Measurements from ENCODE around the gene KCNH4. TPM values are rescaled to one million over a fixed set of nuclear protein-coding genes. Genes with fewer than 3 reads are reported as not detected.

KCNH4 gene
- total RNA-seq, 6 experiments from 2014 or later, result 0.11 TPM; not detected in 5

DNA sequence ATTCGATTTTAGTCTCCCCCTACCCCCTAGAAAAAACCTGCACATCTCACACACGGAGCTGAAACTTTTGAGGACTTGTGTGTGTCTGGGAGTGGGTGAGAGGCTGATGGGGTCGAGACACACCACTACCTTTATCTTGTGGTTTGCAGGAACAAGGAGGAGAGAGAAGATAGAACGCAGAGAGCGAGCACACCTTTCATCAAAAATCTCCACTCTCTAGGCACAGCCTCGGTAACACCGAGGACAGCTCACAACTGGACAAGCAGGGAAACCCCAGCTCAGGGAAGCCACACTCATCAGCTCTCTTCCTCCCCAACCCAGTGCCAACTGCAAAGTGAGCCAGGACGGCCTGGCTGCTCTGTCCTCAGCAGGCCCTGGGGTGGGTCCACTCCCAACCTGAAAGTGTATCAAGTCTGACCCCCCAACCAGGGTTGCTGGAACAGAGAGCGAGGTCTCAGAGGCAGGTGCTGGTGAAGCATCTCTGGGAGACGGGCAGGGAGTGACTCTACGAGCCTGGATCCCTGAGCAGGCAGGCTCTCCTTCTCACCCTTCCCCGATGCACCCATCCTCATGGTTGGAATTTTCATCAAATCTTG is 18.6 kb upstream of the KCNH4 start:
- no peak for ATAC-seq
- WGBS (ENCODE audit: insufficient coverage, low coverage, low lambda C conversion rate, missing lambda C conversion rate), result 63% methylated on average over 2 of the region's 12 CpGs

DNA sequence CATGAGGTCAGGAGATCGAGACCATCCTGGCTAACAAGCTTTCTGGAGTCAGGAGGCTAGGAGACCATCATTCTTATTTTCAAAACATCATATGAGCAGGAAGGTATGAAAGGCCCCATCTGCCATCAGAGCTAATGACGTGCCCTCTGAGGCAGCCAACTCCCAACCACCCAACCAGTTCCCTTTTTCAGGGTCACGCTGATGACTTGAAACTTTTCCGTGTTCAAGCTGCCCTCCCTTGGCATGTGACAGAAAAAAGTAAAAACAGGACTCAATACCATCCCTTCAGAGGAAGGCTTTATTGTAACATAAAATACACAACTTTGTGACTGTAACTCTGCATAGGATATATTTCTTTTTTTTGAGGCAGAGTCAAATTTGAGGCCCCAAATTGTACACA is 18.0 kb upstream of the KCNH4 start:
- peak in 2 of 4 donors; percentile 5 to 7 for ATAC-seq
- Histone ChIP-seq H3K9me3 (no peaks in the 10 kb centered on the region), H3K4me1 (peaks cover 0 to 20% (median 5%) of the 10 kb centered on the region in 4 donors), H3K36me3 (peaks cover 0 to 3% (median 0%) of the 10 kb centered on the region in 4 donors), H3K27me3 (no peaks in the 10 kb centered on the region), H3K27ac (no peak overlapping the region), H3K4me3 (no peak overlapping the region)
- TF ChIP-seq, protein P1, sequence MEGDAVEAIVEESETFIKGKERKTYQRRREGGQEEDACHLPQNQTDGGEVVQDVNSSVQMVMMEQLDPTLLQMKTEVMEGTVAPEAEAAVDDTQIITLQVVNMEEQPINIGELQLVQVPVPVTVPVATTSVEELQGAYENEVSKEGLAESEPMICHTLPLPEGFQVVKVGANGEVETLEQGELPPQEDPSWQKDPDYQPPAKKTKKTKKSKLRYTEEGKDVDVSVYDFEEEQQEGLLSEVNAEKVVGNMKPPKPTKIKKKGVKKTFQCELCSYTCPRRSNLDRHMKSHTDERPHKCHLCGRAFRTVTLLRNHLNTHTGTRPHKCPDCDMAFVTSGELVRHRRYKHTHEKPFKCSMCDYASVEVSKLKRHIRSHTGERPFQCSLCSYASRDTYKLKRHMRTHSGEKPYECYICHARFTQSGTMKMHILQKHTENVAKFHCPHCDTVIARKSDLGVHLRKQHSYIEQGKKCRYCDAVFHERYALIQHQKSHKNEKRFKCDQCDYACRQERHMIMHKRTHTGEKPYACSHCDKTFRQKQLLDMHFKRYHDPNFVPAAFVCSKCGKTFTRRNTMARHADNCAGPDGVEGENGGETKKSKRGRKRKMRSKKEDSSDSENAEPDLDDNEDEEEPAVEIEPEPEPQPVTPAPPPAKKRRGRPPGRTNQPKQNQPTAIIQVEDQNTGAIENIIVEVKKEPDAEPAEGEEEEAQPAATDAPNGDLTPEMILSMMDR (IDR thresholded peaks at IDR 0.05), result no peak
- no peak for TF ChIP-seq POLR2A (IDR thresholded peaks at IDR 0.05)
- intact Hi-C loops (cut with DNase I), result no loop called here
- WGBS (ENCODE audit: insufficient coverage, low coverage, low lambda C conversion rate, missing lambda C conversion rate), result 75% methylated on average over 4 of the region's 4 CpGs
- no peak for DNase-seq

More for the DNA sequence above, 18.6 kb upstream of the KCNH4 start:
- no peak overlapping the region for H3K4me3 ChIP-seq
- no peaks in the 10 kb centered on the region for H3K27me3 ChIP-seq
- no peak for DNase-seq
- no peaks in the 10 kb centered on the region for H3K9me3 ChIP-seq
- no peak overlapping the region for H3K27ac ChIP-seq
- H3K36me3 ChIP-seq, result peaks cover 0 to 7% (median 1%) of the 10 kb centered on the region in 4 donors
- peaks cover 0 to 19% (median 5%) of the 10 kb centered on the region in 4 donors for H3K4me1 ChIP-seq
- TF ChIP-seq, protein P1 (IDR thresholded peaks at IDR 0.05), result no peak
- no peak for TF ChIP-seq POLR2A (IDR thresholded peaks at IDR 0.05)
- intact Hi-C loops (cut with DNase I), result no loop called here

DNA sequence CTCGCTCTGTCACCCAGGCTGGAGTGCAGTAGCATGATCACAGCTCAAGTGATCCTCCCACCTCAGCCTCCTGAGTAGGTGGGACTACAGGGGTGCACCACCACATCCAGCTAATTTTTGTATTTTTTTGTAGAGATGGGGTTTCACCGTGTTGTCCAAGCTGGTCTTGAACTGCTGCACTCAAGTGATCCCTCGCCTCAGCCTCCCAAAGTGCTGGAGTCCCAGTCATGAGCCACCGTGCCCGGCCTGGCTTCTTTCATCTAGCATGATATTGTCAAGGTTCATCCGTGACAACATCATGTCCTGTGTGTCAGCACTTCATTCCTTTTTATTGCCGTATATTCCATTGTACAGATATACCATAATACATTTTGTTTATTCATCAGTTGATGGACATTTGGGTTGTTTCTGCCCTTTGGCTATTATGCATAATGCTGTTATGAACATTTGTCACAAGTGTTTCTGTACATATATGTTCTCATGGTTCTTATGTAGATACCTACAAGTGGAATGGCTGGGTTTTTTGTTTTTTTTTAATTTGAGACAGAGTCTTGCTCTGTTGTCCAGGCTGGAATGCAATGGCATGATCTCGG is 16.7 kb upstream of the KCNH4 start:
- Histone ChIP-seq H3K9me3 (no peaks in the 10 kb centered on the region), H3K4me3 (no peak overlapping the region), H3K27me3 (no peaks in the 10 kb centered on the region), H3K27ac (no peak overlapping the region), H3K4me1 (peaks cover 0 to 29% (median 6%) of the 10 kb centered on the region in 4 donors), H3K36me3 (no peaks in the 10 kb centered on the region)
- TF ChIP-seq, protein P1 (IDR thresholded peaks at IDR 0.05), result no peak
- intact Hi-C loops (cut with DNase I), result no loop called here
- 87% methylated on average over 8 of the region's 8 CpGs for WGBS (ENCODE audit: insufficient coverage, low coverage, low lambda C conversion rate, missing lambda C conversion rate)
- DNase-seq (no peak), ATAC-seq (no peak)

DNA sequence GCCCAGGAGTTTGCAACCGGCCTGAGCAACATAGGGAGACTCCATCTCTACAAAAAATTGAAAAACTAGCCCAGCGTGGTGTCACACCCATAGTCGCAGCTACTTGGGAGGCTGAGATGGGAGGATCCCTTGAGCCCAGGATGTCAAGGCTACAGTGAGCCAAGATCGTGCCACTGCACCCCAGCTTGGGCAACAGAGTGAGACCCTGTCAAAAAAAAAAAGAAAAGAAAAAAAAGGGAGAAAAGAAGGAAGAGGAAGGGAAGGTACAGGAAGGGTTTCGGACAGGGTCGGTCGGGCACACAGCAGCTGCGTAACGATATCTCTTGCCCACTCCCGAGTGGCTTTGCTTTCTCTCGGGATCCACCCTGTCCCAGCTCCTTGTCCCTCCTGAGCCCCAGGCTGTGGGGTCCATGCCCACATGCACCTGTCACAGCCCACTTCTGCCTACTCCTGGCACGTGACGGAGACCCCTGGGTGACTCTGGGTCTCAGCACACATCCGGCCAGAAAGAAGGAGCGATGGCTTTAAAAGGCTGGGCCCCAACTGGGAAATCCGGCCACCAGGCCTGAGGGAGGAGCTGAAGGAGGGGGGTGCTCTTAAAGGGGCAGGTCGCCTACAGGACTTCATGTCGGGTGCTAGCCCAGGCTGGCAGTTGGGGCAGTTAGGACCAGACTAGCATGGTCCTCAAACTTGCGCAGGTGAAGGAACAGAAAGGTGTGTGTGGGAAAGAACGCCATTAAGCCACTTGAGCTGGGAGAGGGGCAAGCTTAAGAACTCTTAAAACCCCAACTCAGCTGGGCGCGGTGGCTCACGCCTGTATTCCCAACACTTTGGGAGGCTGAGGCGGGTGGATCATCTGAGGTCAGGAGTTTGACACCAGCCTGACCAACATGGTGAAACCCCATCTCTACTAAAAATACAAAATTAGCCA is 13.3 kb upstream of the KCNH4 start, which contains the start of gene GHDC:
GHDC (minus strand) TSS at position 526 of the 931 bp plus-strand sequence. CDS start 913 bp downstream, outside the sequence.
- no peaks in the 10 kb centered on the region for H3K36me3 ChIP-seq
- TF ChIP-seq, protein P1 (IDR thresholded peaks at IDR 0.05), result peak in 1 of 4 donors; percentile 8
- no peak for TF ChIP-seq POLR2A (IDR thresholded peaks at IDR 0.05)
- ATAC-seq (peak; percentile 93 to 97 (median 96)), DNase-seq (peak; percentile 80 to 92 (median 89))
- no peaks in the 10 kb centered on the region for H3K27me3 ChIP-seq
- H3K4me1 ChIP-seq, result peaks cover 0 to 13% (median 2%) of the 10 kb centered on the region in 4 donors
- intact Hi-C loops (cut with DNase I), result no loop called here
- H3K27ac ChIP-seq, result peak within 1 kb of the TSS; percentile 62 to 81 (median 77)
- H3K4me3 ChIP-seq, result peak within 1 kb of the TSS; percentile 58 to 82 (median 75)
- 7% methylated on average over 20 of the region's 24 CpGs for WGBS (ENCODE audit: insufficient coverage, low coverage, low lambda C conversion rate, missing lambda C conversion rate)
- H3K9me3 ChIP-seq, result no peaks in the 10 kb centered on the region
